IPS-18c (cell line): ENCODE results near the gene POU5F1.

Source experiments
- H3K4me3 ChIP-seq: 2 replicates; pipeline ENCODE4 v1.7.0; 2013; ENCODE audit warnings: low read depth, mild to moderate bottlenecking, low read length, moderate library complexity; ENCODE audit not compliant: insufficient read depth
- H3K9me3 ChIP-seq: one replicate; pipeline ENCODE4 v1.6.1; 2013; ENCODE audit warnings: mild to moderate bottlenecking, low read length, moderate library complexity; ENCODE audit not compliant: control insufficient read depth, insufficient read depth

The POU5F1 gene

DNA sequence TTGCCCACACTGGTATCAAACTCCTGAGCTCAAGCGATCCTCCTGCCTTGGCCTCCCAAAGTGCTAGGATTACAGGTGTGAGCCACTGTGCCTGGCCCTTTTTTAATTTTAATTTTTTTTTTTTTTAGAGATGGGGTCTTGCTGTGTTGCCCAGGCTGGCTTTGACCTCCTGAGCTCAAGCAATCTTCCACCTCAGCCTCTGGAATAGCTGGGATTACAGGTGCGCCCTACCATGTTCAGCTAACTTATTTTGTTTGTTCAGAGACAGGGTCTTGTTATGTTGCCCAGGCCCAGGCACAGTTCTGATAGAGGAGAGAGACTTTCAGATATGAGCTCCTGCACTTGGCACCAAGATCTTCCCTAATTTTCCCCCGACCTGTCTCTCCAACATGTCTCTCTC is 39.7 kb downstream of the POU5F1 start:
- H3K4me3 ChIP-seq, result no peak overlapping the region
- H3K9me3 ChIP-seq, result no peaks in the 10 kb centered on the region

DNA sequence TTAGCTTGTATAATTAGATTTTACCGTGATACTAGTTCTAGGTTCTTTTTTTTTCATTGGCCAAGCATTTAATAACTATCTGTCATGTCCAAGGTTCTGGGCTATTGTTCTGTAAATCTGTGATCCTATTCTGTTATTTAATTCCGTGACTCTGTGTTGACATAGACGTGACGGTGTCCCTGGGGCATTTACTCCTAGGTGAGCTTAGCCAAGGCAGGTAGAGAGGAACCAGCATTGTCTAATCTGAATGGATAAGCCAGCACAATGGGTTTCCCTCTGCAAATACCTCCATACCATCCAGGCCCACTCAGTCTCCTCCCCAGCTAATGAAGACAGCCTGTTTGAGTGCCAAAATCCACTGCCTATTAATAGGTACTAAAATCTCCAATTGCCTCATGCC is 41.4 kb downstream of the POU5F1 start:
- H3K9me3 ChIP-seq, result no peaks in the 10 kb centered on the region
- H3K4me3 ChIP-seq, result no peak overlapping the region

DNA sequence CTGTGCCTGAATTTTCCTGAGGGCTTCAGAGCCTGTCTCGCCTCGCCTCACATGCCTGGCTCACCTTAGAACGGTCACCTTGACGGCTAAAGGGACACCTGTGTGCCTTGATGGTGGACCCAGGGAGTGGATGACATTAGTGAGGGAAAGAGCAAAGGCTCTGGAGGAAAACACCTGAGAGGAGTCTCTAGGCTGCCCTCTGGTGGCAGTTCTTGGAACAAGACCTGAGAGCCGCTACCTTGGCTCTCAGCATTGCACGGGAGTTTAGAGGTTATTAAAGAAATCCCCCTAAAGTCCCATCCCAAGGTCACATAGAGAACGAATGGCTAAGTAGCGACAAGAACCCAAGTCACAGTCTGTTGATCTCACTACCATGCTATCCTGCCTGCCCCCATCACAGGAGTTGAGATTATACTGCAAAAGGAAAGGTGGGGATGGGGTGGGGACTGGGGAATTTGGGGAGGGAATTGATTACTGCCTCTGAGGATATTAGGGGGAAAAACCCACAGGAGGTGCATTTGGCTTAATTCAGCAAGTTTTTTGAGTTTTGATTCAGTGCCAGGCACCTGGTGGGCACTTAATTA is 42.3 kb downstream of the POU5F1 start:
- H3K4me3 ChIP-seq, result no peak overlapping the region
- no peaks in the 10 kb centered on the region for H3K9me3 ChIP-seq

DNA sequence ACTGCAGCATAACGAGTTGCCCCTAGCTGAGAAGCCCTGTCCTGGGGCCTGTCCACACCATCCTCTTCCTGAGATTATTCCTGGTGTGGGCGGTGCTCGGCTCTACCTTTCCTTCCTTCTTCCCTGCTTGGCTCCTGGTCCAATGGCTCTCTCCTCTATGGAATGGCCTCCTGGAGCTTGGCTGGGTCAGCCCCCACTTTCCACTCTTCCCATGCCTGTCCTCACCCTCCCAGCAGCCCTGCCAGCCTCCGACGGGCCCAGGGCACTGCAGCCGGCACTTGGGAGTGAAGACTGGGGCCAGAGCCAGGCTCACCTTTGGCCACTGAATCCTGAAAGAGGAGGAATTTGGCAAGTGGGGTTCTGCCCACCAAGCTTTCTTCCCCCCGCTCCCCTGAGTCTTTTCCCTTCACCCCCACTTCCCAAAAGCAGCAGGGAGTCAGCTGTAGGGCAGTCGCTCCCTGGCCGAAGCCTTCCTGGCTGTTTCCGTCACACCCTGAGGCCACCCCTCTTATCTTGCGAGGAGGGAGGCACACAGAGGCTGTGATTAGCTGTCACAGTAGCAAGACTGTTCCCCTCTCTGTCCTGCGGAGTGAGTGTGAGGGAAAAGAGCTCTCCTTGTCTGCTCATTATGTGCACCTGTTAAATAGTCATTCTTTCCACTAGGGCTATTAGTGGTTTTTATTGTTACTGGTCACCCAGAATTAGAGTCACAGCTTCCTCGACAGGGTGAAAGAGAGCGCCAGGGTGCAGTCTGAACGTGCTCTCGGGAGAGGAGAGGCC is 43.9 kb downstream of the POU5F1 start:
- Histone ChIP-seq H3K4me3 (no peak overlapping the region), H3K9me3 (no peaks in the 10 kb centered on the region)

GRCh38 chr6:31125586-31126363 is 44.7 kb downstream of the POU5F1 start:
- no peak overlapping the region for H3K4me3 ChIP-seq
- no peaks in the 10 kb centered on the region for H3K9me3 ChIP-seq

- no peaks in the 10 kb centered on the region for H3K9me3 ChIP-seq
- H3K4me3 ChIP-seq, result no peak overlapping the region
Observed at GRCh38 chr6:31125162-31125561, 45.3 kb downstream of the POU5F1 start.

GRCh38 chr6:31122791-31123706 is 47.4 kb downstream of the POU5F1 start:
- H3K4me3 ChIP-seq, result no peak overlapping the region

DNA sequence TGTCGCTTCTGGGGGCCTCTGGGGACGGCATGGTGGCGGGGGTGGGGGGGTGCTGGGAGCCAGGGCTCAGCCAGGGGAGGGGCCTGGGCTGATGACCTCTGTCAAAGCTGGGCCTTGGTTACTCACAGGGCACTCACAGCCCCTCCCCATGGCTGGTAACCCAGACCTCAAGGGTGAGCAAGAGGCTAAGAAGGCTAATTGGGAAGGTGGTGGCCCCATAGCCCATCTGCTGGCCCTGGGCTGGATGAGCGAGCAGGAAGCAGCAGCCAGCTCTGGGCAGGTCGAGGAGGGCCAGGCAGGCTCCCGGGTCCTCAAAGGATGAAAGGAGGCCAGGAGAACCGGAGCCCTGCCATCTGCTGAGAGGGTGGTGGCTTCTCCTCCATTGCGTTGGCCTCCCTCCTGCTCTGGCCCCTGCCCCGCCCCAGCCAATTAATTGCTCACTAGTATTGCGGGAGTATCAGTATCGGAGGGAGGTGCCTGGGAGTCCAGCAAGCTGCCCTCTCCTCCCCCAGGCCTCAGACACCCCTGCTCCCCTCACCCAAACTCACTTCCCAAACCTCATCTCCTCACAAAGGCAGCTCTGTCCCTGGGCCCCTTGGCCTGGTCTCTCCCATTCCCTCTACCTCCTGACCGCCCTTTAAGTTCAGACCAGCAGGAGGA is 49.2 kb downstream of the POU5F1 start:
- Histone ChIP-seq H3K4me3 (no peak overlapping the region), H3K9me3 (no peaks in the 10 kb centered on the region)

More at GRCh38 chr6:31122791-31123706, 47.4 kb downstream of the POU5F1 start:
- H3K9me3 ChIP-seq, result no peaks in the 10 kb centered on the region

DNA sequence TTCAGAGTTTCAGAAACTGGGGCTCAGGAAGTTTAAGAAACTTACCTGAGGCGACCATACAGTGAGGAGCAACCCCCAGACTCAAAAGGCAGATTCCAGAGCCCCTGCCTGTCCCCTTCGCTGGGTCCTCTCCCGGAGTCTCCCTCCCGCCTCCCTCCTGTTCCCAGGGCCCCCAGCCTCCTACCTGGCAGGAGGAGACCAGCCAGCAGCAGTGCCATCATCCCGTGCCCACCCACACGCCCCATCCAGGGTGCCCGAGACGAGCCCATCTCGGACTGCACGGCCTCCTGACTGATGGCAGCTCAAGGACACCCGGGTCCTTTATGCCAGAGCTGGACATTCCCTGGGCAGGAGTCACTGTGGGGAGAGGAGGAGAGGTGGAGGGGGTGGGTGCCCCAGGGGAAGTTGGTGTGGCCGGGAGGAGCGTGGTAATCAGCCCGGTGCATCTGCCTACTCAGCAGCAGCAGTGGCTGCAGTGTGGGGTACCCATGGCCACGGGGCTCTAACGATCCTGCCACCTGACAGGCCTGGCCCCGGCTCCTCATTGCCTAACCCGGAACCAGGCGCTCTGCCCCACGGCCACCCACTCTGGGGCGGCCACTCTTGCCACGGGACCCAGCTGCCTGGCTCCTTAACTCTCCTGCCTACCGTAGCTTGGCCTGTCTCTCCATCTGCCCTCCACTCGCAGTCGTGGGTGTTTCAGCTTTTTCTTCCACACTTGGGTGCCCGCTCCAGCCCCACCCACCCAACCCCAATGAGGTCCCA is 50.1 kb downstream of the POU5F1 start, which contains the start of gene CDSN:
CDSN (minus strand) TSS at position 296 of the 765 bp plus-strand sequence; CDS start at position 269, 27 bp downstream.
- no peak within 1 kb of the TSS for H3K4me3 ChIP-seq
- H3K9me3 ChIP-seq, result no peaks in the 10 kb centered on the region

- no peak overlapping the region for H3K4me3 ChIP-seq
Observed at GRCh38 chr6:31118178-31118577, 52.3 kb downstream of the POU5F1 start.

GRCh38 chr6:31116661-31117385 is 53.7 kb downstream of the POU5F1 start:
- no peak overlapping the region for H3K4me3 ChIP-seq
- H3K9me3 ChIP-seq, result no peaks in the 10 kb centered on the region

More at GRCh38 chr6:31118178-31118577, 52.3 kb downstream of the POU5F1 start:
- no peaks in the 10 kb centered on the region for H3K9me3 ChIP-seq

GRCh38 chr6:31115941-31116560 is 54.4 kb downstream of the POU5F1 start:
- H3K9me3 ChIP-seq, result no peaks in the 10 kb centered on the region
- no peak overlapping the region for H3K4me3 ChIP-seq

DNA sequence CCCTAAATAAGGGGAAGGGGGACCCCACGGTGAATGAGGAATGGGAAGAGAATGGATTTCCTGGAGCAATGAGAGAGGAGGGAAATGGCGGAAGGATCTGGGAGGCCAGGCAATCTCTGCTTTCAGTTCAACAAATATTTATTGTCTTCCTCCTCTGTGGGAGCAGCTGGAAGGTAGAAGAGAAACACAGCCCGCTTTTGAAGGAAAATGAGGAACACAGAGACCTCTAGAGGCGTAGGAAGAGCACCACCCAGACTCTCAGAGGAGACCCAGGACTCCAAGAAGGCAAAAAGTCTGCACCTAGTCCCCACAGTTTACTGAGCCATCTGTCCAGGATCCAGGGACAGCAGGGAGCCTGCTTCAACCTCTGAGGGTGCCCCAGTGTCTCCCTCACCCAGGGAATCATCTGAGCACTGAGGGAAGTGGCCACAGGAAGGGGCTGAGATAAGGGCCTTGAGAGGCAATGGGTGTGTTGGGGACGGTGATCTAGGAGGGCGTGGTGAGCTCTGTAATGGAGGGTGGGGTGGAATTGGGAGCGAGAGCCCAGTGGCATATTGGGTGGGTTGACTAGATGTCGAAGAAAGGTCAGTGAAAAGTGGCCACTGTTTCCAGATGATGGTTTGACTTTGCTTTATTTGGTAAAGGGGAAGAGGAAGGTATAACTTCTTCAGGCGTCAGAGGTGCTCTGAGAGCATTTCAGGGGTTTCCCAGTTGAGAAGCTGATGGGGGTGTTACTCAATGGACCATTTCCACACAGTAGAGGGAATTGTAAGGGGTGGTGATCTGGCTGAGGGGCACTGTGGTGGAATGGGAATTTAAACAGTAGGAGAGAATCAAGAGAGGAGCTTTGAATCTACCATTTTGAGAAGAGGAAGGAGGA is 55.3 kb downstream of the POU5F1 start:
- Histone ChIP-seq H3K4me3 (peak overlapping the region; percentile 17; the same call in 1 of the 2 replicates), H3K9me3 (peaks cover 2% of the 10 kb centered on the region)

DNA sequence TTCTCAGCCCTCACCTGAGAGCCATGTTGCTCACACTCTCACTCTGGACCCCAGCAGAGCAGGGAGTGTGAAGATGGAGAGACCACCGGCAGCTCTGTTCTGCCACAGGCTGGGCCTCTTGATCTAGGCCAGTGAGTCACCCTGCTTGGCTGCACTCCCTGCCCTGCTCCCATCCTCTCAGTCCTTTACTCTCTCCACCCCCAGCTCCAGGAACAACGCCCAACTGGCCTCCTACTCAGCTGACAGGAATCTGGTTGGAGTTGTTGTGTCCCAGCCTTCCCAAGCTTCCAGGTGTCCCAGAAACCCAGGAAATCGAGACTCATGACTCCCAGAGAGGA is 56.0 kb downstream of the POU5F1 start, which contains the start of gene PSORS1C1:
PSORS1C1 (plus strand) TSS at position 260 of the 338 bp plus-strand sequence. CDS start 14,833 bp downstream, outside the sequence.
- H3K4me3 ChIP-seq, result peak within 1 kb of the TSS; percentile 17; the same call in 1 of the 2 replicates
- H3K9me3 ChIP-seq, result peaks cover 4% of the 10 kb centered on the region
